PFSK-1 (cell line): ENCODE data around the gene AKAP13.

Source experiments
- FOXP2 ChIP-seq: optimal IDR thresholded peaks from 2 replicates; pipeline ENCODE3; 2011; ENCODE audit warnings: borderline replicate concordance, control low read depth, inconsistent platforms; ENCODE audit not compliant: insufficient read depth; ENCODE audit errors: extremely low read length, extremely low read depth
- POLR2AphosphoS5 ChIP-seq: IDR thresholded peaks from 2 replicates; pipeline ENCODE4 v1.6.1; 2012; ENCODE audit warnings: low read depth, mild to moderate bottlenecking, control low read depth, low read length, moderate library complexity
- SIN3A ChIP-seq: IDR thresholded peaks from 2 replicates; pipeline ENCODE4 v1.6.1; 2012; ENCODE audit warnings: mild to moderate bottlenecking, low read length, moderate library complexity, borderline replicate concordance; ENCODE audit not compliant: insufficient read depth
- TAF1 ChIP-seq: IDR thresholded peaks from 2 replicates; pipeline ENCODE4 v1.6.1; 2012; ENCODE audit warnings: low read length, control low read depth, borderline replicate concordance; ENCODE audit not compliant: insufficient read depth
- TF ChIP-seq, protein P1 (sequence below), 2 experiments: IDR thresholded peaks; 2 replicates each; pipeline versions ENCODE4 v1.6.1 to v1.8.0; 2011 to 2012; ENCODE audit warnings: low read depth in 2 of 2, low read length in 2 of 2, control low read depth in 1 of 2, inconsistent platforms in 1 of 2, mild to moderate bottlenecking in 1 of 2, moderate library complexity in 1 of 2; ENCODE audit not compliant: insufficient read depth in 1 of 2

The AKAP13 gene

DNA sequence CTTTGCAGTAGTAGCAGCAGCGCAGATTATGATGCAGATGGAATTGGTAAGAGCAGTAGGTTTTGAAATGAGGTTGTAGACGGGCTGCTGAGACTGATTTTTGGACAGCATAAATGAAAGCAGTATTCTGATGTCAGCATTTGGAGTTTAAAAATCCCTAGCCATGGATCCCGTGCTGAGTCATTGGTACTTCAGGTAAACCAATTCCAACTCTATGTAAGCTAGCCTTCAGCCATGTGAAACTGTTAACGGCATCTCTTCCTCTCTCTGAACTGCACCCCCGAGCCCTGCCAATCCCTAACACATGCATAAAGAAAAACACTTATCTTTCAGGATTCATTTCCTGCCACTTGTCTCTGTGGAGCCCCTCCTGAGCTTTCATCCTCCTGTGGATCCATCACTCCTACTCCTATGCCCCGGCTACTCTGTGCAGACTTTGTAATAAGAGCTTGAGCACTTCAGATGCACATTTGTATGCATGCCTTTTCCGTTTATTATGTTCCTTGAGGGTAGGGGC, 119.0 kb downstream of the AKAP13 start:
- TF ChIP-seq, protein P1, sequence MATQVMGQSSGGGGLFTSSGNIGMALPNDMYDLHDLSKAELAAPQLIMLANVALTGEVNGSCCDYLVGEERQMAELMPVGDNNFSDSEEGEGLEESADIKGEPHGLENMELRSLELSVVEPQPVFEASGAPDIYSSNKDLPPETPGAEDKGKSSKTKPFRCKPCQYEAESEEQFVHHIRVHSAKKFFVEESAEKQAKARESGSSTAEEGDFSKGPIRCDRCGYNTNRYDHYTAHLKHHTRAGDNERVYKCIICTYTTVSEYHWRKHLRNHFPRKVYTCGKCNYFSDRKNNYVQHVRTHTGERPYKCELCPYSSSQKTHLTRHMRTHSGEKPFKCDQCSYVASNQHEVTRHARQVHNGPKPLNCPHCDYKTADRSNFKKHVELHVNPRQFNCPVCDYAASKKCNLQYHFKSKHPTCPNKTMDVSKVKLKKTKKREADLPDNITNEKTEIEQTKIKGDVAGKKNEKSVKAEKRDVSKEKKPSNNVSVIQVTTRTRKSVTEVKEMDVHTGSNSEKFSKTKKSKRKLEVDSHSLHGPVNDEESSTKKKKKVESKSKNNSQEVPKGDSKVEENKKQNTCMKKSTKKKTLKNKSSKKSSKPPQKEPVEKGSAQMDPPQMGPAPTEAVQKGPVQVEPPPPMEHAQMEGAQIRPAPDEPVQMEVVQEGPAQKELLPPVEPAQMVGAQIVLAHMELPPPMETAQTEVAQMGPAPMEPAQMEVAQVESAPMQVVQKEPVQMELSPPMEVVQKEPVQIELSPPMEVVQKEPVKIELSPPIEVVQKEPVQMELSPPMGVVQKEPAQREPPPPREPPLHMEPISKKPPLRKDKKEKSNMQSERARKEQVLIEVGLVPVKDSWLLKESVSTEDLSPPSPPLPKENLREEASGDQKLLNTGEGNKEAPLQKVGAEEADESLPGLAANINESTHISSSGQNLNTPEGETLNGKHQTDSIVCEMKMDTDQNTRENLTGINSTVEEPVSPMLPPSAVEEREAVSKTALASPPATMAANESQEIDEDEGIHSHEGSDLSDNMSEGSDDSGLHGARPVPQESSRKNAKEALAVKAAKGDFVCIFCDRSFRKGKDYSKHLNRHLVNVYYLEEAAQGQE (IDR thresholded peaks at IDR 0.05; ENCODE audit: insufficient read depth in 1 of 2, low read depth in 2 of 2, low read length in 2 of 2), result no peak
- TF ChIP-seq FOXP2 (no peak), POLR2AphosphoS5 (no peak), SIN3A (no peak), TAF1 (no peak)

DNA sequence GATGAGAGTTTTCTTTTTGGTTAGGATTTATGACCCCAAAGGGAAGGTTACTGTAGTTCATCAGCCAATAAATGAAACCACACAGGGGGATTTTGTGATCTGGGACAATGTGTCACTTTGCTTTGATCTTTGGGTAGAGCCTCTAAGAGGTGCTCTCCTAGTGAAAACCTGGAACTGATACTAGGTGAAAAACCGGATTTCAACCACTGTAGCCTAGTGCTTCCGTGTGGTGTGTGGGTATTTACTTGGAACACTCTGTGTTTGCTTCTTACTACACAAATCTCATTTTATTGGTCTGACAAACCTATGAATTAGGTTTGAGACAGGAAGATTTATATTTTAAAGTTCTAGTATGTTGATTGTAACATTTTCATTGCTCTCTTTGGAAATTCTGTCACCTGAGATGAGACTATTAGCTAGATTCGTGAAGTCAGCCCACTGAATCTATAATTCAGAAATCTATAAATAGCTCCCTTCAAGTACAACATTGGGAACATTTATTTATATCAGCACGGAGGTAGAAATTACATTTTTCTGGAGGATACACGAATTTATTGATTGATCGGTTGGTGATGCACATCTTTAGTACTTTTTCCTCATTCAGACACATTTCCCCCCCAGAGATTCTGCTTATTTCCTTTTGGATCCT, 119.8 kb downstream of the AKAP13 start:
- TF ChIP-seq FOXP2, result no peak
- no peak for TF ChIP-seq SIN3A
- TF ChIP-seq TAF1, result no peak
- TF ChIP-seq, protein P1 (IDR thresholded peaks at IDR 0.05; ENCODE audit: insufficient read depth in 1 of 2, low read depth in 2 of 2, low read length in 2 of 2), result no peak
- no peak for TF ChIP-seq POLR2AphosphoS5

DNA sequence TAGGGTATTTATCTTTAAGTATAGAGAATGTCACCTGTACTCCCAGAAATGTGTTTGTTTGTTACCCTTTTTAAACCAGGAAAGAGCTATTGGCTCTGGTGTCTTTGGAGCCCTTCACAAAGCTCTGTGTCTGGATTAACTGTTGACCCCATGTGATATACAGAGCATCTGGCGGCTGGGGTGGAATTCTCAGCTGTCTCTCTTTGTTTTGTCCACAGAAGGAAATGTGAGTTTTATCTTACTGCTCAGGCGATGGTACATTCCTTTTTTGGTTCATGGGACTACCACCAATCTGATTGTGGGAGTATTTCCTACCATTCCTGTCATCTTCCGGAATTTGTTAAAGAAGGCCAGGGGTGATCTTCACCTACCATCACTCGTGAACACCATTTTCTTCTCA, 120.3 kb downstream of the AKAP13 start:
- no peak for TF ChIP-seq SIN3A
- TF ChIP-seq POLR2AphosphoS5, result no peak
- TF ChIP-seq TAF1, result no peak
- TF ChIP-seq, protein P1 (IDR thresholded peaks at IDR 0.05; ENCODE audit: insufficient read depth in 1 of 2, low read depth in 2 of 2, low read length in 2 of 2), result no peak
- no peak for TF ChIP-seq FOXP2

DNA sequence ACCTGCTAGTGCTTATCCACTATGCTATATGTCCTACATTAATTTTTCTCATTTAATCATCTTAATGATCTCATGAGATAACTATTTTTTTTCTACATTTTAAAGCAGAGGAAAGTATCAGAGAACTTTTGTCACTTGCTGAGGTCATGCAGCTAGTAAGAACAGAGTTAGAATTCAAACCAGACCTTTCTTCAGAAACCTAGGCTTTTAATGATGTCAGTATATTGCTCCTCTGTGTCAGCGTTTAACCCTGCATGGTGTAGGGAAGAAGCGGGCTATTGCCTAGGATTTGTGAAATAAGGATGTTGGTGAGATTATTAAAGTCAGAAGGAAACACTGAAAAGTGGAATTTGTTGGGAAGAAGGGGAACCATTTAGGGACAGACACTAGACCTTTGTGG, 121.2 kb downstream of the AKAP13 start:
- TF ChIP-seq, protein P1 (IDR thresholded peaks at IDR 0.05; ENCODE audit: insufficient read depth in 1 of 2, low read depth in 2 of 2, low read length in 2 of 2), result no peak
- TF ChIP-seq POLR2AphosphoS5 (no peak), SIN3A (no peak), FOXP2 (no peak), TAF1 (no peak)

DNA sequence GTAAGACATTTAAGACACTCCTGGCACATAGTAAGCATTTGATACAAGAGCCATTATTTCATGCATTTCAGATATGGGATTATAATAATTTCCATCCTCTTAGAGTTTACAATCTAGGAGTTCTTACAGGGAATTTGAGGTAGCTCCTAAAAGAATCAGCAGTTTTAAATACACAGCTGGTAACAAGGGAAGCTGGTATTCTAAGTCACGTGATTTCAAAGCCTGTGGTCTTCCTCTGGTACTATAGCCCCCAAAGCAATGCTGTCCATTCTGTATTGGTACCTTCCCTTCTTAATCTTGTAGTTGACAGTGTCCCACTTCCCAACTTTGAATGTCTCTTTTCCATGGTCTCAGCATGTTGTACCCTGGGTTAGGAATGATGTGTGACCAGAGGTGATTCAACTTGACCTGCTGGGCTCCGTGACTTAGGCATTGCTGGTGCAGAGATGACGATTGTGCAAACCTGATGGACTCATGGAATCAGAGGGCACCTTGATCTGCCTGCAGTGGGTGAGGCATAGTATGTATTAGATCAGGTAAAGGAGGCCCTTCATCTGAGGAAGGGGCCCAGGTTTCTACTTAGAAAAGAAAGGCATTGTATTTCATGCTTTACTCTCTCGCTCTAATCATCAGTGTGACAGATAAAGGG, 122.9 kb downstream of the AKAP13 start:
- no peak for TF ChIP-seq TAF1
- no peak for TF ChIP-seq SIN3A
- TF ChIP-seq, protein P1 (IDR thresholded peaks at IDR 0.05; ENCODE audit: insufficient read depth in 1 of 2, low read depth in 2 of 2, low read length in 2 of 2), result no peak
- TF ChIP-seq FOXP2, result no peak
- TF ChIP-seq POLR2AphosphoS5, result no peak
